Urinary bladder (tissue), 4 donors: ENCODE measurements around the gene PABPN1. TPM values are rescaled to one million over a fixed set of nuclear protein-coding genes. Genes with fewer than 3 reads are reported as not detected.
"Not testable (repeated sequence)": the region's sequence is repeated elsewhere in the genome, so short reads cannot be mapped to it uniquely, and the experiment has no call there.

Source experiments
- DNase-seq: peaks from one replicate; pipeline ENCODE4 v3.0.0-alpha.2; 2015; ENCODE audit errors: extremely low spot score
- H3K27ac ChIP-seq: one replicate; pipeline ENCODE4 v1.5.1; 2013; ENCODE audit warnings: low read depth, mild to moderate bottlenecking, moderate library complexity
- H3K36me3 ChIP-seq: one replicate; pipeline ENCODE4 v1.6.1; 2013; ENCODE audit warnings: mild to moderate bottlenecking, moderate library complexity; ENCODE audit not compliant: insufficient read depth
- H3K4me1 ChIP-seq: one replicate; pipeline ENCODE4 v1.6.1; 2013; ENCODE audit warnings: mild to moderate bottlenecking, moderate library complexity; ENCODE audit not compliant: insufficient read depth
- H3K4me3 ChIP-seq: one replicate; pipeline ENCODE4 v1.5.1; 2013; ENCODE audit warnings: low read depth, low read length
- WGBS: extraction: QIAGEN DNeasy Blood & Tissue Kit; methylation state at CpG from one replicate; pipeline ENCODE4 v1.1.7; 2013; 5-methylcytosine and 5-hydroxymethylcytosine counted together
- polyA plus RNA-seq: library from polyadenylated mRNA; stranded (reverse); fragments of 200-250 nt; gene quantifications from one replicate; pipeline ENCODE4 v1.2.3, GENCODE V29; 2013
- total RNA-seq: library from RNA; depleted of rRNA; stranded (reverse); fragments of >200 nt; gene quantifications from one replicate; pipeline ENCODE4 v1.2.3, GENCODE V29; 2014
- donor health status: healthy with polysubstance abuse.
- donor health status: healthy.

Gene PABPN1
- total and polyA plus RNA-seq, 2 donors = 52.0 to 84.0 TPM

GRCh38 chr14:23308721-23309445 lies 12.4 kb upstream of the PABPN1 start:
- H3K36me3 ChIP-seq = peaks cover 3% of the 10 kb centered on the region
- DNase-seq = no peak

DNA sequence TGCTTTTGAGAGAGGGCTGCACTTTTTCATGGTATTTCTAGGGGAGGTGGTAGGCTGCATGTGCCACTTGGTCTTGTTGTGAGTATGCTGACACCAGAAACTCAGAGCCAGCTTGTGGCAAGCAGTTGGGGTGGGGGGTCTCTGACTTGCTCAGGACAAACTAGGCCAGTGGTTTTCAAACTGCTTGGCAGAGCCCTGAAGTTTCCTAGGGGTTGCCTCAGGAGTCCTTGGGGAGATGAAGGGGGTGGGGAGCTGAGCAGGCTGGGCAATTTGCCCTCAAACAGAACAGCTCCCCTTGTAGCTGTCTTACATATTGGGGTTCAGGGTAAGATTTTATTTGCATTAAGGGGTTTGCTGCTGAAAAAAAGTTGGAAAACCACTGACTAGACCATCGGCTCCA lies 10.7 kb upstream of the PABPN1 start:
- no peak overlapping the region for H3K27ac ChIP-seq
- H3K36me3 ChIP-seq = peaks cover 3% of the 10 kb centered on the region
- no peak overlapping the region for H3K4me3 ChIP-seq
- no peak for DNase-seq
- no peaks in the 10 kb centered on the region for H3K4me1 ChIP-seq
- WGBS = 90% methylated on average over 1 of the region's 1 CpG

More at GRCh38 chr14:23308721-23309445, 12.4 kb upstream of the PABPN1 start:
- 86% methylated on average over 17 of the region's 17 CpGs for WGBS
- Histone ChIP-seq H3K4me3 (no peak overlapping the region), H3K4me1 (no peaks in the 10 kb centered on the region), H3K27ac (no peak overlapping the region)

DNA sequence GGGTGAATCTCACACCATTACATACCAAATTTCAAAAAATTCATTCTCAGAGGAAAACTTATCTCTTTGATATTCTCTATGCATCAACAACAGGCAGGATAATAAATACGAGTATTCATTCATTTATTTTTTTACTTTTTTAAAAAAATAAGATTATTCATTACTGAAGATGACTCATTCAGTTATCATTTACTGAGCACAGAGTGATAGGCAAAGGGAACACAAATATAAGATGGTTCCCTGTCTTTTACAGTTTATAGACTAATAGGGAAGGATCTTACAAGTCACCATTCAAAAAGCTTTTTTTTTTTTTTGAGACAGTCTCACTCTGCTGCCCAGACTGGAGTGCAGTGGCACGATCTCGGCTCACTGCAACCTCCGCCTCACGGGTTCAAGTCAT lies 5.0 kb upstream of the PABPN1 start:
- DNase-seq = no peak
- 89% methylated on average over 5 of the region's 5 CpGs for WGBS
- Histone ChIP-seq H3K4me1 (no peaks in the 10 kb centered on the region), H3K36me3 (peaks cover 2% of the 10 kb centered on the region), H3K27ac (no peak overlapping the region), H3K4me3 (no peak overlapping the region)

DNA sequence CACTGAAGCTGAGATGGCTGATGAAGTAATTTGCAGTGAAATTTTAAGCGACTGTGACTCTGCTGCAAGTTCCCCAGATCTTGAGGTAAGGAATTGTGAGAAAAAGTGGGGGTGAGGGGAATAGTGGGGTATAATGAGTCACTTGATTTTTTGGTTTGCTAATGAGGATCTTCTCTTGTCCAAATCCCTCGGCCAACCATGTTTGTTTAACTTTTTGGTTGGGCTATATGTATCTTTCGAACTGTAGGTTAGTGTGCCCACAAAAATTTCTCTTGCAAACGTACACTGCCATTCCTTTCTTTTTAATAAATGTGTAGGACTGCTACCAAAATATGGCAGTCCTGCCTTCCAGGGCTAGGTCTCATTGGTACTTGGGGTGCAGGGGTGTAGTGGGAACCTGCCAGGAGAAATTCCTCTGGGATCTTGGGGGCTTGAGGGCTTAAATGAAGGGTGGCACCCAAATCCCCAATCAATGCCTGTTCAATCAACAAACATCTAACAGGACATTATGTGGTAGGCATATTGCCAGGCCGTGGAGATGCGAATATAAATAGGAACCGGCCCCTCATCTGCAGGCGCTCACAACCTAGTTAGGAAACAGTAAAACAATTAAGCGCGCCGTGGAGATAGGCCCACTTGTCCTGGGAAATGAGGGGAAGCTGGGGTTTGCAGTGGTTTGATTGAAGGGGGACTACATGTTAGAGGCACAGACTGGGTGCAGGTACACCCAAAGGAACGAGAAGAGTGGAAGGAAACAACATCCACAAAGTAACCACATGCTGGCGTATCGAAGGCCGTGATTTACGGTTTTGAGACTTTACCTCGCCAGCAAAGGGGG lies 1.3 kb upstream of the PABPN1 start:
- Histone ChIP-seq H3K4me1 (no peaks in the 10 kb centered on the region), H3K27ac (peak overlapping the region; percentile 79), H3K36me3 (peaks cover 10% of the 10 kb centered on the region), H3K4me3 (no peak overlapping the region)
- DNase-seq = no peak
- WGBS = 83% methylated on average over 17 of the region's 17 CpGs

DNA sequence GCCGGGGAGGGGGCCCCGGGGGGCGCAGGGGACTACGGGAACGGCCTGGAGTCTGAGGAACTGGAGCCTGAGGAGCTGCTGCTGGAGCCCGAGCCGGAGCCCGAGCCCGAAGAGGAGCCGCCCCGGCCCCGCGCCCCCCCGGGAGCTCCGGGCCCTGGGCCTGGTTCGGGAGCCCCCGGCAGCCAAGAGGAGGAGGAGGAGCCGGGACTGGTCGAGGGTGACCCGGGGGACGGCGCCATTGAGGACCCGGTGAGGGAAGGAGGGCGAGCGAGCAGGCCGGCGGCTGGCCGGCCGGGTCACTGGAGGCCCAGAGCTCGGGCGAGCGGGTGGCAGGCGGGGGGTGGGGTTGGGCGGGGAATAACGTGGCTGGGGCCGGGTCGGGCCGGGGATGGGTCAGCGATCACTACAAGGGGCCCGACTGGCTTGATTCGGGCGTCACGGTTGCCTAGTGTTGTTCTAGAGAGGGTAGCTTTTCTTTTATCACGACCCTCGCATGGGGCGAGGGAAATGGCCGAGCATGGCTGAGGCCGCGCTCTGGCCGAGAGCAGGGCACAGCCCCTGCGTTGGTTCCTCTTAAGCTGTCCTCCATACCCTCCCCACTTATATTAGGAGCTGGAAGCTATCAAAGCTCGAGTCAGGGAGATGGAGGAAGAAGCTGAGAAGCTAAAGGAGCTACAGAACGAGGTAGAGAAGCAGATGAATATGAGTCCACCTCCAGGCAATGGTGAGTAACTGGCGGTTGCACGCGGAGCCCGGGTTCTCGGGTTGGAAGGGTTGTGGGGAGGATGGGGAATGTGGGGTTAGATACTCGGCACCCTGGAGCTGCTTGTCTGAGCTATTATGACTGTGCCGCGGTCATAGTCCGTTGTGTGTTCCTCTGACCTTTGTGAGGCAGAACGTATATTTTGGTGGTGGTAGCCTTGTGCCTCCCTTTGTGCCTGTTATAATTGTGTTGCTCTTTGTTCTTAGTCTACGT lies 603 bp downstream of the PABPN1 start:
- DNase-seq = no peak
- peaks cover 11% of the 10 kb centered on the region for H3K36me3 ChIP-seq
- WGBS = under 1% methylated on average over 63 of the region's 64 CpGs

GRCh38 chr14:23322568-23323517 lies 1.6 kb downstream of the PABPN1 start:
- Histone ChIP-seq H3K27ac (no peak overlapping the region), H3K36me3 (peaks cover 9% of the 10 kb centered on the region), H3K4me1 (no peaks in the 10 kb centered on the region), H3K4me3 (peak overlapping the region; percentile 73)
- no peak for DNase-seq
- 50% methylated on average over 10 of the region's 10 CpGs for WGBS

More for the DNA sequence above, 603 bp downstream of the PABPN1 start:
- Histone ChIP-seq H3K4me1 (no peaks in the 10 kb centered on the region), H3K4me3 (peak overlapping the region; percentile 73), H3K27ac (peak overlapping the region; percentile 95)

DNA sequence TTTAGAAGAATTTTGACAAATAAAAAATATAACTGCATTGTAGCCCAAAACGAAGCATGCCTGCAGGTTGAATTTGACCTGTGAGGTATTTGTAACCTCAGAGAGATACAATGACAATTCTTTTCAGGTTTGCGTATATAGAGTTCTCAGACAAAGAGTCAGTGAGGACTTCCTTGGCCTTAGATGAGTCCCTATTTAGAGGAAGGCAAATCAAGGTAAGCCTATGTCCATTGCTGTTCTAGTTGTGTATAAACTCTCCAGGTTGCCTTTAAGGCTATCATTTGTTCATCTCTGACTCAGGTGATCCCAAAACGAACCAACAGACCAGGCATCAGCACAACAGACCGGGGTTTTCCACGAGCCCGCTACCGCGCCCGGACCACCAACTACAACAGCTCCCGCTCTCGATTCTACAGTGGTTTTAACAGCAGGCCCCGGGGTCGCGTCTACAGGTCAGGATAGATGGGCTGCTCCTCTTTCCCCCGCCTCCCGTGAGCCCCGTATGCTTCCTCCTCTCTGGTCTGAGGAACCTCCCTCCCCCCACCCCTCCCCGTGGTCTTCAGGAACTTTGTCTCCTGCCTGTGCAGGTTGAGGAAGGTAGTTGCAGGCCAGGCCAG lies 2.7 kb downstream of the PABPN1 start:
- no peaks in the 10 kb centered on the region for H3K4me1 ChIP-seq
- no peak overlapping the region for H3K4me3 ChIP-seq
- DNase-seq = no peak
- WGBS = 85% methylated on average over 18 of the region's 18 CpGs
- no peak overlapping the region for H3K27ac ChIP-seq
- H3K36me3 ChIP-seq = peaks cover 9% of the 10 kb centered on the region

DNA sequence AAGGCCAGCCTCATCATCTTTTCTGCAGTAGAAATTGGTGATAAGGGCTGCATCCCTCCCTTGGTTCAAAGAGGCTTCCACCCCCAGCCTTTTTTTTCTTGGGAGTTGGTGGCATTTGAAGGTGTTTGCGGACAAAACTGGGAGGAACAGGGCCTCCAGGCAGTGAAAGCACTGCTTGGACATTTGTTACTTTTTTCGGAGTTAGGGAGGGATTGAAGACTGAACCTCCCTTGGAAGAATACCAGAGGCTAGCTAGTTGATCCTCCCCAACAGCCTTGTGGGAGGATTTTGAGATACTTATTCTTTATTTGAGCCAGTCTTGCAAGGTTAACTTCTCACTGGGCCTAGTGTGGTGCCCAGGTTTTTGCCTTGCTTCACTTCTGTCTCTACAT lies 3.2 kb downstream of the PABPN1 start:
- Histone ChIP-seq H3K4me3 (no peak overlapping the region), H3K4me1 (no peaks in the 10 kb centered on the region), H3K27ac (no peak overlapping the region), H3K36me3 (peaks cover 9% of the 10 kb centered on the region)
- DNase-seq = no peak
- 72% methylated on average over 2 of the region's 2 CpGs for WGBS

DNA sequence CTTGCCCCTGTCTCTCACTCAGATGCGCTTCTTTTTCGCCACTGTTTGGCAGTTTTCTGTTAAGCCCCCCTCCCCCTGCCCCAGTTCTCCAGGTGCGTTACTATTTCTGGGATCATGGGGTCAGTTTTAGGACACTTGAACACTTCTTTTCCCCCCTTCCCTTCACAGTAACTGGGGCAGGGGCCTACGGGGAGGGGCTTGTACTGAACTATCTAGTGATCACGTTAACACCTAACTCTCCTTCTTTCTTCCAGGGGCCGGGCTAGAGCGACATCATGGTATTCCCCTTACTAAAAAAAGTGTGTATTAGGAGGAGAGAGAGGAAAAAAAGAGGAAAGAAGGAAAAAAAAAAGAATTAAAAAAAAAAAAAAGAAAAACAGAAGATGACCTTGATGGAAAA lies 3.7 kb downstream of the PABPN1 start:
- Histone ChIP-seq H3K4me3 (no peak overlapping the region), H3K4me1 (no peaks in the 10 kb centered on the region), H3K27ac (no peak overlapping the region), H3K36me3 (peaks cover 9% of the 10 kb centered on the region)
- WGBS = 82% methylated on average over 7 of the region's 7 CpGs
- no peak for DNase-seq

DNA sequence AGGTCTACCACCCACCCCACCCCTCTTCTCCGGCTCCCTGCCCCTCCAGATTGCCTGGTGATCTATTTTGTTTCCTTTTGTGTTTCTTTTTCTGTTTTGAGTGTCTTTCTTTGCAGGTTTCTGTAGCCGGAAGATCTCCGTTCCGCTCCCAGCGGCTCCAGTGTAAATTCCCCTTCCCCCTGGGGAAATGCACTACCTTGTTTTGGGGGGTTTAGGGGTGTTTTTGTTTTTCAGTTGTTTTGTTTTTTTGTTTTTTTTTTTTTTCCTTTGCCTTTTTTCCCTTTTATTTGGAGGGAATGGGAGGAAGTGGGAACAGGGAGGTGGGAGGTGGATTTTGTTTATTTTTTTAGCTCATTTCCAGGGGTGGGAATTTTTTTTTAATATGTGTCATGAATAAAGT lies 4.5 kb downstream of the PABPN1 start:
- H3K36me3 ChIP-seq, H3K27ac ChIP-seq, H3K4me1 ChIP-seq, H3K4me3 ChIP-seq, DNase-seq: not testable (repeated sequence)
- 92% methylated on average over 5 of the region's 5 CpGs for WGBS

GRCh38 chr14:23326491-23327332 lies 5.5 kb downstream of the PABPN1 start:
- 80% methylated on average over 13 of the region's 13 CpGs for WGBS
- H3K36me3 ChIP-seq = peaks cover 9% of the 10 kb centered on the region
- no peak for DNase-seq
- H3K4me1 ChIP-seq = no peaks in the 10 kb centered on the region
- no peak overlapping the region for H3K27ac ChIP-seq
- no peak overlapping the region for H3K4me3 ChIP-seq
